GM06990 (cell line): ENCODE results near the gene TRIM9.

Experiments
- DNase-seq: peaks from one replicate; pipeline ENCODE4 v3.0.0-alpha.2; 2011; ENCODE audit not compliant: insufficient read length; ENCODE audit errors: extremely low read depth
- H3K27me3 ChIP-seq: replicated peaks from 2 replicates; pipeline ENCODE4 v1.6.0; 2011; ENCODE audit warnings: low read length; ENCODE audit not compliant: control insufficient read depth, insufficient read depth
- H3K36me3 ChIP-seq: 2 replicates; pipeline ENCODE4 v1.5.1; 2011; ENCODE audit warnings: low read length; ENCODE audit not compliant: control insufficient read depth, insufficient read depth
- H3K4me3 ChIP-seq: replicated peaks from 2 replicates; pipeline ENCODE4 v1.5.1; 2011; ENCODE audit warnings: low read depth, mild to moderate bottlenecking, control low read depth, low read length
- CTCF ChIP-seq: IDR thresholded peaks from 2 replicates; pipeline ENCODE4 v1.5.1; 2011; ENCODE audit warnings: low read length, control low read depth, mild to moderate bottlenecking, inconsistent platforms; ENCODE audit not compliant: insufficient read depth, poor library complexity, severe bottlenecking

TRIM9 gene

GRCh38 chr14:51094901-51095853, at the start of gene TRIM9:
Gene TRIM9 (minus strand): TSS chr14:51095105. CDS start chr14:51094939, 166 bp downstream.
- TF ChIP-seq CTCF = no peak
- peaks cover 6% of the 10 kb centered on the region for H3K27me3 ChIP-seq
- no peaks in the 10 kb centered on the region for H3K36me3 ChIP-seq
- peak within 1 kb of the TSS; percentile 67 for H3K4me3 ChIP-seq
- peak; percentile 91 for DNase-seq

DNA sequence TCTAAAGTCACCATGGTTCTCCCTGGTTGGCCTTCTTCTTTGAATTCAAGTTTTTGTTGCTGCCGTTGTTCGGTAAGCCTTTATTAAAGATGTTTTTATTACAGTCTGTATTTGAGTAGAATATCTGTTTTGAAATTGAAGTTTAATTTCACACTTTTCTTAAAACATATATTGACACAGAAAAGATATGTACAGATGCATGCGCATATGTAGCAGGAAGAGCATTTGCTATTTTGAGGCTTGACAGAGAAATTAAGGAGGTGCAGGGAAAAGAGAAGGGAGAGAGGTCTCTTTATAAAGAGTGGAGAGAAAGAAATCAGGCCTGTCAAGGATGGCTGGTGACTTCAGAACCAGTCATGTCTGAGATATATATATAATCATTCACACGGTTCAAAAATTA, 46.0 kb upstream of the TRIM9 start:
- DNase-seq = no peak
- H3K4me3 ChIP-seq = no peak overlapping the region
- no peak for TF ChIP-seq CTCF
- H3K27me3 ChIP-seq = no peaks in the 10 kb centered on the region
- no peaks in the 10 kb centered on the region for H3K36me3 ChIP-seq

DNA sequence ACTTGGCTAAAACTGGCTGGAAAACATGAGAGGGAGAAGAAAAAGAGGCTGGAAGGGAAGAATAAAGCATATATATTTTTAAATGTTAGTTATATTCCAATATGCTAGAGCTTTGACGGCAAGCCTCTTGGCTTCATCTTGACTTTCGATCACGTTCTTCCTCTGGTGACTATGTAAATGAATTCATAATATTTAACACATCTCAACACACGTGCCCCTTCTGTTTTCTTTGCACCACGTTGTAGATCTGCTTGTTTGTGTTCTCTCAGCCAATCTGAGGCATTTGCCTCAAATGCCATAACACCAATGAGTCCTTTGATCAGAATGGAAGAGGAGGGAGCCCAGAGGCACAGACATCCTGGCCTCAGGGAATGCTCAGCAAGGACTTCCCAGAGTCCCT, 45.4 kb upstream of the TRIM9 start:
- DNase-seq = no peak
- TF ChIP-seq CTCF = no peak
- H3K36me3 ChIP-seq = no peaks in the 10 kb centered on the region
- H3K27me3 ChIP-seq = no peaks in the 10 kb centered on the region
- H3K4me3 ChIP-seq = no peak overlapping the region

- H3K27me3 ChIP-seq = no peaks in the 10 kb centered on the region
- H3K36me3 ChIP-seq = no peaks in the 10 kb centered on the region
- no peak overlapping the region for H3K4me3 ChIP-seq
- TF ChIP-seq CTCF = no peak
- no peak for DNase-seq
Observed at GRCh38 chr14:51139121-51139681, 44.3 kb upstream of the TRIM9 start.

DNA sequence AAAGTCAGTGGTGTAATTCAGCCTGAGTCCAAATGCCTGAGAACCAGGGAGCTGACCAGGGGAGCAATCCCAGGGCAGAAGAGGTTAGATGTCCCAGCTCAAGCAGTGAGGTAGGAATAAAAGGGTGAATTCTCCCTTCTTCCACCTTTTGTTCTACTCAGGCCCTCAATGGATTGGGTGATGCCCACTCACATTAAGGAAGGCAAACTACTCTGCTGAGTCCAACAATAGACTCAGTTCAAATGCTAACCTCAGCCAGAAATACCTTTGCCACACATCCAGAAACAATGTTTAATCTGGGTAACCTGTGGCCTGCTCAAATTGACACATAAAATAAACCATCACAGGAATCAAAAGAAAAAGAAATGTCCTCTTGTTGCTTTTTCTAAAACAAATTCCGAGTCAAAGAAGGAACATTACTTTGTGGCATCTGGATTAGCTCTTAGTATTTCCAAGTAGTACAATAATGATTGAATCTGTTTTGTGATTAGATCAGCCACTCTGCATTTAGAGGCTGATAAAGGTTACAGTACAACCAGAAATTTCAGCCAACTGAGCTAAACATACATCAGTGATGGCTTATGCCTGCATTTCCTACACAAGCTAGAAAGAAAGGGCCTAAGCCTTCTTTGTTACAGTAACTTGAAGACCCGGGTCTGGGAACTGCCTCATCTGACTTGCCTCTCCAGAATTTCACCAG, 43.6 kb upstream of the TRIM9 start:
- no peak for DNase-seq
- no peak for TF ChIP-seq CTCF
- Histone ChIP-seq H3K4me3 (no peak overlapping the region), H3K27me3 (no peaks in the 10 kb centered on the region), H3K36me3 (no peaks in the 10 kb centered on the region)
